Keratinocyte (primary cell): ENCODE data around the gene SMARCD1. TPM values are rescaled to one million over a fixed set of nuclear protein-coding genes. Genes with fewer than 3 reads are reported as not detected.
A peak's percentile ranks its signal among the peaks of the same experiment; 100 is the strongest.

ENCODE experiments used
- DNase-seq: peaks from one replicate; pipeline ENCODE4 v3.0.0-alpha.2; 2011; ENCODE audit warnings: low read depth, missing footprints, low spot score
- FAIRE-seq: peaks from 2 replicates; lab custom pipeline; 2011; peaks lifted over from hg19 to GRCh38; lab: Jason Lieb, UNC
- H2AFZ ChIP-seq: 2 replicates; pipeline ENCODE4 v1.6.0; 2012; ENCODE audit warnings: low read length, control low read depth, inconsistent platforms; ENCODE audit not compliant: control insufficient read depth
- H3K27ac ChIP-seq: 2 replicates; pipeline ENCODE4 v1.5.1; 2011; ENCODE audit warnings: low read length; ENCODE audit not compliant: control insufficient read depth, insufficient read depth
- H3K27me3 ChIP-seq: 3 replicates; pipeline ENCODE4 v1.6.0; 2011; ENCODE audit warnings: low read length; ENCODE audit not compliant: control insufficient read depth, insufficient read depth; ENCODE audit errors: extremely low read depth
- H3K36me3 ChIP-seq, 2 experiments: 2 replicates in 1 of 2; 3 replicates in 1 of 2; pipeline ENCODE4 v1.5.1; 2011; ENCODE audit warnings: low read length in 2 of 2, mild to moderate bottlenecking in 1 of 2; ENCODE audit not compliant: control insufficient read depth in 2 of 2, insufficient read depth in 2 of 2; ENCODE audit errors: extremely low read depth in 1 of 2
- H3K4me1 ChIP-seq: 3 replicates; pipeline ENCODE4 v1.5.1; 2011; ENCODE audit warnings: low read length; ENCODE audit not compliant: control insufficient read depth, insufficient read depth; ENCODE audit errors: extremely low read depth
- H3K4me2 ChIP-seq: 3 replicates; pipeline ENCODE4 v1.6.0; 2011; ENCODE audit warnings: low read depth, low read length; ENCODE audit not compliant: control insufficient read depth, insufficient read depth; ENCODE audit errors: extremely low read depth
- H3K4me3 ChIP-seq, 3 experiments: fragments of 200-600 bp in 1 of 3; sonication (generic) in 1 of 3; 2 replicates in 2 of 3; 3 replicates in 1 of 3; pipeline ENCODE4 v1.5.1; 2011 to 2016; ENCODE audit warnings: low read length in 3 of 3, mild to moderate bottlenecking in 3 of 3, control low read depth in 2 of 3, inconsistent platforms in 1 of 3, low read depth in 1 of 3, mixed read lengths in 1 of 3, mixed run types in 1 of 3, moderate library complexity in 1 of 3; ENCODE audit not compliant: control insufficient read depth in 2 of 3, insufficient read depth in 2 of 3; ENCODE audit errors: extremely low read depth in 1 of 3
- H3K79me2 ChIP-seq: 2 replicates; pipeline ENCODE4 v1.6.0; 2012; ENCODE audit warnings: low read length; ENCODE audit not compliant: control insufficient read depth, insufficient read depth
- H3K9ac ChIP-seq: 3 replicates; pipeline ENCODE4 v1.6.0; 2011; ENCODE audit warnings: low read length; ENCODE audit not compliant: control insufficient read depth, insufficient read depth; ENCODE audit errors: extremely low read depth
- H3K9me1 ChIP-seq: 3 replicates; pipeline ENCODE4 v1.6.0; 2011; ENCODE audit warnings: low read length; ENCODE audit not compliant: control insufficient read depth, insufficient read depth; ENCODE audit errors: extremely low read depth
- H3K9me3 ChIP-seq: 2 replicates; pipeline ENCODE4 v1.5.1; 2012; ENCODE audit warnings: low read depth, low read length; ENCODE audit not compliant: control insufficient read depth
- H4K20me1 ChIP-seq: 3 replicates; pipeline ENCODE4 v1.6.0; 2011; ENCODE audit warnings: low read length; ENCODE audit not compliant: control insufficient read depth, insufficient read depth; ENCODE audit errors: extremely low read depth
- CTCF ChIP-seq, 3 experiments: IDR thresholded peaks in 1 of 3; conservative IDR thresholded peaks in 1 of 3; optimal IDR thresholded peaks in 1 of 3; 2 replicates in 2 of 3; 3 replicates in 1 of 3; pipeline versions ENCODE3 to v1.5.1; 2011; ENCODE audit warnings: low read length in 3 of 3, mild to moderate bottlenecking in 3 of 3, moderate library complexity in 2 of 3, control low read depth in 1 of 3, inconsistent platforms in 1 of 3; ENCODE audit not compliant: insufficient read depth in 2 of 3; ENCODE audit errors: extremely low read depth in 1 of 3
- EZH2 ChIP-seq: IDR thresholded peaks from one replicate; pipeline ENCODE4 v1.6.1; 2012; ENCODE audit warnings: inconsistent platforms, mild to moderate bottlenecking, low read length, moderate library complexity
- dilution Hi-C: fragments of 300-500 bp; cut with MboI; formaldehyde crosslinking; loops from one replicate; pipeline ENCODE4 v1.7.0; 2020; ENCODE audit warnings: low sequenced_read_pairs; ENCODE audit not compliant: extremely low pct_ligation_motif_present
- polyA plus RNA-seq, 5 experiments: library from polyadenylated mRNA; depleted of rRNA in 3 of 5; stranded (reverse) in 3 of 5; stranded (forward) in 1 of 5; unstranded in 1 of 5; fragments of >200 nt; gene quantifications; 1 replicate in 1 of 5; 2 replicates in 3 of 5; 3 replicates in 1 of 5; pipeline versions ENCODE4 v1.2.1 to v1.2.3, GENCODE V29; 2011 to 2012; ENCODE audit warnings: missing spikeins in 2 of 5, low read depth in 1 of 5, low replicate concordance in 1 of 5

Gene SMARCD1
- polyA plus RNA-seq, 1 donor (not counting 4 experiments of a cell fraction or from before 2014, with no cell fraction given) = 56.6 TPM

DNA sequence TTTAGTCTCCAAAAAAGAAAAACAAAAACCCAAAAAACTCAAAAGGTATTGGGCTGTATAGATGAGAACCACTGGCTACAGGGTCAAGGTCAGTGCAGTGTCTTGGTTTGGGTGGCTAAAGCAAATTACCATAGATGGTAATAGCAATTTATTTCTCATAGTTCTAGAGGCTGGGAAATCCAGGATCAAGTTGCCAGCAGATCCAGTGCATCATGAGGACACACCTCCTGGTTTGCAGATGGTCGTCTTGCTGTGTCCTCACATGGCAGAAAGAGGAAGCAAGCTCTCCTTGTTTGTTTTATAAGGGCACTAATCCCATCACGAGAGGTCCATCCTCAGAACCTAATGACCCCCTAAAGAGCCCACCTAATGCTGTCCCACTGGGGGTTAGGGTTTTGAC lies 38.1 kb downstream of the SMARCD1 start:
- no peaks in the 10 kb centered on the region for H3K9me1 ChIP-seq
- no peaks in the 10 kb centered on the region for H4K20me1 ChIP-seq
- peaks cover 10 to 14% of the 10 kb centered on the region in 2 experiments for H3K36me3 ChIP-seq
- H3K79me2 ChIP-seq = no peaks in the 10 kb centered on the region
- H3K27ac ChIP-seq = no peak overlapping the region
- no peak for DNase-seq
- no peak overlapping the region for H2AFZ ChIP-seq
- H3K4me1 ChIP-seq = peaks cover 6% of the 10 kb centered on the region
- H3K4me3 ChIP-seq = no peak overlapping the region
- H3K9me3 ChIP-seq = no peaks in the 10 kb centered on the region
- no peak for FAIRE-seq
- no peak overlapping the region for H3K9ac ChIP-seq
- H3K4me2 ChIP-seq = no peak overlapping the region
- TF ChIP-seq CTCF (optimal IDR thresholded peaks at IDR 0.05 in 1 of 3, IDR thresholded peaks at IDR 0.05 in 1 of 3, conservative IDR thresholded peaks at IDR 0.05 in 1 of 3; ENCODE audit: extremely low read depth in 1 of 3, insufficient read depth in 2 of 3, low read length in 3 of 3) (no peak), EZH2 (no peak)
- dilution Hi-C loops = no loop called here
- no peaks in the 10 kb centered on the region for H3K27me3 ChIP-seq

GRCh38 chr12:50127546-50127945 lies 42.4 kb downstream of the SMARCD1 start:
- Histone ChIP-seq H3K4me1 (peaks cover 6% of the 10 kb centered on the region), H2AFZ (no peak overlapping the region), H3K4me2 (no peak overlapping the region), H4K20me1 (no peaks in the 10 kb centered on the region), H3K9me3 (no peaks in the 10 kb centered on the region), H3K36me3 (peaks cover 15 to 30% of the 10 kb centered on the region in 2 experiments), H3K27ac (no peak overlapping the region), H3K4me3 (no peak overlapping the region), H3K79me2 (no peaks in the 10 kb centered on the region), H3K27me3 (no peaks in the 10 kb centered on the region), H3K9ac (no peak overlapping the region), H3K9me1 (no peaks in the 10 kb centered on the region)
- peak; percentile 17 for FAIRE-seq
- no peak for DNase-seq
- TF ChIP-seq EZH2 = no peak
- no peak for TF ChIP-seq CTCF (optimal IDR thresholded peaks at IDR 0.05 in 1 of 3, IDR thresholded peaks at IDR 0.05 in 1 of 3, conservative IDR thresholded peaks at IDR 0.05 in 1 of 3; ENCODE audit: extremely low read depth in 1 of 3, insufficient read depth in 2 of 3, low read length in 3 of 3)
- dilution Hi-C loops = no loop called here
